GM21576 (cell line): ENCODE results near the gene CCDC40.
"Not testable (repeated sequence)": the region's sequence is repeated elsewhere in the genome, so short reads cannot be mapped to it uniquely, and the experiment has no call there.

Source experiments
- ATAC-seq: cut with Tn5 transposase; IDR thresholded peaks from one replicate; pipeline ENCODE4 v1.9.1; 2021; ENCODE audit warnings: mild to moderate bottlenecking, moderate library complexity; ENCODE audit not compliant: unreplicated experiment

The CCDC40 gene

GRCh38 chr17:80036715-80037477 is 454 bp downstream of the CCDC40 start:
- no peak for ATAC-seq

GRCh38 chr17:80043963-80044362 is 7.5 kb downstream of the CCDC40 start:
- ATAC-seq: no peak

- ATAC-seq: no peak
Observed at GRCh38 chr17:80045703-80046102, 9.3 kb downstream of the CCDC40 start.

- not testable (repeated sequence) for ATAC-seq
Observed at GRCh38 chr17:80046709-80047108, 10.3 kb downstream of the CCDC40 start.

- no peak for ATAC-seq
Observed at GRCh38 chr17:80047176-80047575, 10.7 kb downstream of the CCDC40 start.

GRCh38 chr17:80049986-80050385 is 13.5 kb downstream of the CCDC40 start:
- ATAC-seq: no peak

GRCh38 chr17:80050706-80051105 is 14.3 kb downstream of the CCDC40 start:
- no peak for ATAC-seq

GRCh38 chr17:80051681-80052080 is 15.2 kb downstream of the CCDC40 start:
- ATAC-seq: no peak

- ATAC-seq: no peak
Observed at GRCh38 chr17:80053102-80053501, 16.7 kb downstream of the CCDC40 start.

GRCh38 chr17:80055597-80055996 is 19.2 kb downstream of the CCDC40 start:
- no peak for ATAC-seq

- no peak for ATAC-seq
Observed at GRCh38 chr17:80058311-80058955, 22.0 kb downstream of the CCDC40 start.

- no peak for ATAC-seq
Observed at GRCh38 chr17:80060644-80061043, 24.2 kb downstream of the CCDC40 start.

GRCh38 chr17:80061421-80061820 is 25.0 kb downstream of the CCDC40 start:
- no peak for ATAC-seq

GRCh38 chr17:80063830-80064585 is 27.6 kb downstream of the CCDC40 start:
- ATAC-seq: no peak

- ATAC-seq: no peak
Observed at GRCh38 chr17:80064696-80065095, 28.3 kb downstream of the CCDC40 start.

GRCh38 chr17:80065478-80066170 is 29.2 kb downstream of the CCDC40 start:
- ATAC-seq: no peak

GRCh38 chr17:80067393-80067986 is 31.0 kb downstream of the CCDC40 start:
- ATAC-seq: no peak

- no peak for ATAC-seq
Observed at GRCh38 chr17:80068301-80069222, 32.1 kb downstream of the CCDC40 start.

GRCh38 chr17:80070375-80071115 is 34.1 kb downstream of the CCDC40 start:
- no peak for ATAC-seq
